Measurements from ENCODE around the gene DNAH11. TPM values are rescaled to one million over a fixed set of nuclear protein-coding genes. Genes with fewer than 3 reads are reported as not detected.

The DNAH11 gene
- total RNA-seq, 1 experiment from 2014 or later, result 2.0 TPM

- no TSS peak for BruUV-seq (replicated peaks)
- CTCF ChIA-PET, result no interaction called here
- H3K4me3 Mint-ChIP-seq (ENCODE audit: unreplicated experiment), result no peak overlapping the region
- no peaks in the 10 kb centered on the region for H3K4me1 Mint-ChIP-seq (ENCODE audit: low read depth, unreplicated experiment)
- Histone ChIP-seq H3K4me3 (ENCODE audit: low read depth, low read length) (no peak overlapping the region), H3K36me3 (ENCODE audit: control insufficient read depth, insufficient read depth, low read length) (no peaks in the 10 kb centered on the region), H3K9me3 (no peaks in the 10 kb centered on the region), H3K27me3 (replicated peaks; ENCODE audit: control insufficient read depth, insufficient read depth, low read length) (no peaks in the 10 kb centered on the region), H3K4me1 (no peaks in the 10 kb centered on the region)
- no peaks in the 10 kb centered on the region for H3K36me3 Mint-ChIP-seq (ENCODE audit: insufficient read depth, unreplicated experiment)
- H3K27me3 Mint-ChIP-seq (ENCODE audit: insufficient read depth, unreplicated experiment), result peaks cover 3% of the 10 kb centered on the region
- no peak for TF ChIP-seq CTCF (IDR thresholded peaks at IDR 0.05; ENCODE audit: insufficient read depth in 1 of 2, low read depth in 1 of 2, low read length in 1 of 2, severe bottlenecking in 1 of 2, unreplicated experiment in 1 of 2)
- no peak for DNase-seq
- intact Hi-C loops (cut with micrococcal nuclease; ENCODE audit: unreplicated experiment), result no loop called here
- no peaks in the 10 kb centered on the region for H3K9me3 Mint-ChIP-seq (ENCODE audit: unreplicated experiment)
- no peak overlapping the region for H3K27ac Mint-ChIP-seq (ENCODE audit: unreplicated experiment)
- POLR2A ChIA-PET, result no interaction called here
Observed at GRCh38 chr7:21866731-21867130, 323.9 kb downstream of the DNAH11 start.

GRCh38 chr7:21867226-21867625 lies 324.4 kb downstream of the DNAH11 start:
- Mint-ChIP-seq H3K4me3 (ENCODE audit: unreplicated experiment) (no peak overlapping the region), H3K36me3 (ENCODE audit: insufficient read depth, unreplicated experiment) (no peaks in the 10 kb centered on the region), H3K27ac (ENCODE audit: unreplicated experiment) (no peak overlapping the region), H3K27me3 (ENCODE audit: insufficient read depth, unreplicated experiment) (peaks cover 3% of the 10 kb centered on the region), H3K9me3 (ENCODE audit: unreplicated experiment) (no peaks in the 10 kb centered on the region), H3K4me1 (ENCODE audit: low read depth, unreplicated experiment) (no peaks in the 10 kb centered on the region)
- H3K9me3 ChIP-seq, result no peaks in the 10 kb centered on the region
- TF ChIP-seq CTCF (IDR thresholded peaks at IDR 0.05; ENCODE audit: insufficient read depth in 1 of 2, low read depth in 1 of 2, low read length in 1 of 2, severe bottlenecking in 1 of 2, unreplicated experiment in 1 of 2), result no peak
- ChIA-PET CTCF (no interaction called here), POLR2A (no interaction called here)
- no peaks in the 10 kb centered on the region for H3K36me3 ChIP-seq (ENCODE audit: control insufficient read depth, insufficient read depth, low read length)
- DNase-seq, result no peak
- no peak overlapping the region for H3K4me3 ChIP-seq (ENCODE audit: low read depth, low read length)
- no peaks in the 10 kb centered on the region for H3K4me1 ChIP-seq
- intact Hi-C loops (cut with micrococcal nuclease; ENCODE audit: unreplicated experiment), result no loop called here
- BruUV-seq (replicated peaks), result no TSS peak
- no peaks in the 10 kb centered on the region for H3K27me3 ChIP-seq (replicated peaks; ENCODE audit: control insufficient read depth, insufficient read depth, low read length)

DNA sequence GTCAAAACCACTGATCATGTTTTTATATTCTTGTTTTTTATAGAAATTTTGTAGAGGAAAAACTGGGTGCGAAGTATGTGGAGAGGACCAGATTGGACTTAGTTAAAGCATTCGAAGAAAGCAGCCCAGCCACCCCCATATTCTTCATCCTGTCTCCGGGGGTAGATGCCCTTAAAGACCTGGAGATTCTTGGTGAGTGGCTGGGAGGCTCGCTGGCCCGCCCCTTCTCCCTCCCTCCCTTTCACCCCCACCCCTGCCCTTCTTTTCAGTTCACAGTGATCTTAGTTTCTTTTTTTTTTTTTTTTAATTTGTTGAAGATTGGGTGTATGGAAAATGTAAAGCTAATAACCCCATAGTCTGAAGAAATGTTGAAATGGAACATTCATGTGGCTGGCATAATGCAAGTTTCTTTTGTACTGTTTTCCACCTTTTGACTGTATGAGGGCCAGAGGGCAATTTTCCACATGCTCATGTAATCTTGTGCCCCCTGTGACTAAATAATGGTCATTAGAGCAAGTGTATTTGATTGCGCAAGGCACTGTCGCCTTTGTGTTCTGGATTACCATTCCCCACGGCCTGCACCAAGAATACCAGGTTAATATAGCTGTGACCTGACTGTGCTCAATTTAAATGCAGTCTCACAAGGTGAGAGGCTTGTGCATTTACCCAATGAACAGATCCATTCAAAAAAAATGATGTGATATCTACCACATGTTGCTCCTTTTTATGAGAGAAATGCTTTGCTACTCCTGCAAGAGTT lies 325.2 kb downstream of the DNAH11 start:
- no peaks in the 10 kb centered on the region for H3K36me3 ChIP-seq (ENCODE audit: control insufficient read depth, insufficient read depth, low read length)
- POLR2A ChIA-PET, result no interaction called here
- H3K4me1 Mint-ChIP-seq (ENCODE audit: low read depth, unreplicated experiment), result no peaks in the 10 kb centered on the region
- H3K27me3 ChIP-seq (replicated peaks; ENCODE audit: control insufficient read depth, insufficient read depth, low read length), result no peaks in the 10 kb centered on the region
- BruUV-seq (replicated peaks), result no TSS peak
- H3K27ac Mint-ChIP-seq (ENCODE audit: unreplicated experiment), result no peak overlapping the region
- no peaks in the 10 kb centered on the region for H3K36me3 Mint-ChIP-seq (ENCODE audit: insufficient read depth, unreplicated experiment)
- H3K4me1 ChIP-seq, result no peaks in the 10 kb centered on the region
- peaks cover 3% of the 10 kb centered on the region for H3K27me3 Mint-ChIP-seq (ENCODE audit: insufficient read depth, unreplicated experiment)
- no peaks in the 10 kb centered on the region for H3K9me3 Mint-ChIP-seq (ENCODE audit: unreplicated experiment)
- CTCF ChIA-PET, result no interaction called here
- H3K9me3 ChIP-seq, result no peaks in the 10 kb centered on the region
- no peak for DNase-seq
- H3K4me3 Mint-ChIP-seq (ENCODE audit: unreplicated experiment), result no peak overlapping the region
- TF ChIP-seq CTCF (IDR thresholded peaks at IDR 0.05; ENCODE audit: insufficient read depth in 1 of 2, low read depth in 1 of 2, low read length in 1 of 2, severe bottlenecking in 1 of 2, unreplicated experiment in 1 of 2), result no peak
- intact Hi-C loops (cut with micrococcal nuclease; ENCODE audit: unreplicated experiment), result no loop called here
- no peak overlapping the region for H3K4me3 ChIP-seq (ENCODE audit: low read depth, low read length)

Data from Caco-2 (cell line).